Colonic mucosa (tissue), 4 donors: ENCODE results near the gene PKD2. TPM values are rescaled to one million over a fixed set of nuclear protein-coding genes. Genes with fewer than 3 reads are reported as not detected.

Experiments used
- DNase-seq: peaks from one replicate; pipeline ENCODE4 v3.0.0-alpha.2; 2020
- H3K27ac ChIP-seq: fragments of 200-600 bp; one replicate; pipeline ENCODE4 v1.8.0; 2021
- H3K27me3 ChIP-seq: fragments of 200-600 bp; one replicate; pipeline ENCODE4 v1.8.0; 2021
- H3K36me3 ChIP-seq: fragments of 200-600 bp; one replicate; pipeline ENCODE4 v1.8.0; 2021
- H3K4me1 ChIP-seq: fragments of 200-600 bp; one replicate; pipeline ENCODE4 v1.8.0; 2021; ENCODE audit warnings: mild to moderate bottlenecking
- H3K4me3 ChIP-seq: fragments of 200-600 bp; one replicate; pipeline ENCODE4 v1.8.0; 2021
- H3K9ac ChIP-seq, 2 donors: one replicate each; pipeline ENCODE4 v1.7.0; 2013; ENCODE audit warnings: control low read depth in 2 of 2, low read depth in 2 of 2, low read length in 2 of 2
- H3K9me3 ChIP-seq: fragments of 200-600 bp; one replicate; pipeline ENCODE4 v1.8.0; 2021
- intact Hi-C: fragments of 100-400 bp; cut with DNase I; formaldehyde crosslinking; loops from one replicate; pipeline ENCODE4 v1.14.1; 2022
- total RNA-seq, 2 donors: library from RNA; stranded (reverse); fragmentation: NEBNext Ultra II Directional in 1 of 2; extraction: Animal tissue kit (Norgen Biotek cat#: 25700) in 1 of 2; gene quantifications; one replicate each; pipeline ENCODE4 v1.2.1, GENCODE V29; 2021
- TF ChIP-seq, protein P1 (sequence below): fragments of 200-600 bp; IDR thresholded peaks from one replicate; pipeline ENCODE4 v1.8.0; 2022; ENCODE audit warnings: antibody characterized with exemption, mild to moderate bottlenecking
- donor health status: healthy.
- donor health status: DM: no; HTN: no; CAD: no.
- donor health status: DM: no; HTN: no; CAD: no.

The PKD2 gene
- total RNA-seq, 2 donors from 2014 or later = 5.9 to 9.2 TPM

DNA sequence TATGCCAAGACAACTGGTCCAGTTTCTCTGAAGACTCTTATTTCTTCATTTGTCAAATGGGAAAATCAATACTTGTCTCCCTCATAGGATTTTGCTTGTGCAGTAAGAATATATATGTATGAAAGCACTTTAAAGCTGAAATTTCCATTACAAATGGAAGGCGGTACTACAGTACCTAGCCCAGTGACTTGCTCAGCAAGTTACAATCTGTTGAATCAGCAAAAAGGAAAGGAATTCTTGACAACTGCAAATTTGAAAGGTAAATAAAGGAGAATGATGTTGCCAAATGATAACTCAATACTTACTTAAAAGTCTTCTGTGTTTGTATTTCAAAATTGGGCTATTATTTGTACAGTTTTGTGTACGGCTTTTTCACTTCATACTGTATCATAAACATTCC lies 71.1 kb downstream of the PKD2 start:
- TF ChIP-seq, protein P1, sequence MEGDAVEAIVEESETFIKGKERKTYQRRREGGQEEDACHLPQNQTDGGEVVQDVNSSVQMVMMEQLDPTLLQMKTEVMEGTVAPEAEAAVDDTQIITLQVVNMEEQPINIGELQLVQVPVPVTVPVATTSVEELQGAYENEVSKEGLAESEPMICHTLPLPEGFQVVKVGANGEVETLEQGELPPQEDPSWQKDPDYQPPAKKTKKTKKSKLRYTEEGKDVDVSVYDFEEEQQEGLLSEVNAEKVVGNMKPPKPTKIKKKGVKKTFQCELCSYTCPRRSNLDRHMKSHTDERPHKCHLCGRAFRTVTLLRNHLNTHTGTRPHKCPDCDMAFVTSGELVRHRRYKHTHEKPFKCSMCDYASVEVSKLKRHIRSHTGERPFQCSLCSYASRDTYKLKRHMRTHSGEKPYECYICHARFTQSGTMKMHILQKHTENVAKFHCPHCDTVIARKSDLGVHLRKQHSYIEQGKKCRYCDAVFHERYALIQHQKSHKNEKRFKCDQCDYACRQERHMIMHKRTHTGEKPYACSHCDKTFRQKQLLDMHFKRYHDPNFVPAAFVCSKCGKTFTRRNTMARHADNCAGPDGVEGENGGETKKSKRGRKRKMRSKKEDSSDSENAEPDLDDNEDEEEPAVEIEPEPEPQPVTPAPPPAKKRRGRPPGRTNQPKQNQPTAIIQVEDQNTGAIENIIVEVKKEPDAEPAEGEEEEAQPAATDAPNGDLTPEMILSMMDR = no peak
- DNase-seq = no peak
- H3K27me3 ChIP-seq = no peaks in the 10 kb centered on the region
- no peaks in the 10 kb centered on the region for H3K4me1 ChIP-seq
- no peaks in the 10 kb centered on the region for H3K36me3 ChIP-seq
- no peak overlapping the region for H3K9ac ChIP-seq
- intact Hi-C loops = no loop called here
- no peak overlapping the region for H3K4me3 ChIP-seq
- H3K27ac ChIP-seq = no peak overlapping the region
- no peaks in the 10 kb centered on the region for H3K9me3 ChIP-seq

DNA sequence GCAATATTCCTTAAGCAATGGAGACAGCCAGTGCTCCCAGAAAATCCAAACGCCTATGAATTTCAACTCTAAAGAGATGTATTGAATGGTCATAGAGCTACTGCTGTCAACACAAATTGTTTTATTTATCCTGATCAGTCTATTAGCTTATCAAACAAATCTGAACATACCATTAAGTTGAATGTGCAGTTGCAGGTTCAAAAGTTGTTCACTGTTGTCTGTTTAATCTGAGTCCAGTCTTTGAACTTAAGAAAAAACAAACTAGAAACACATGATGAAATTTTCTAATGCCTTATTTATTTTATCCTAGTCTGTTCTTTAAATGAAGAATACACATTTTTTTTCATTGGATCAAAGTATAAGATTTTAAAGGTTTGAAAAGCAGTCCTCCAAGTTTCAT lies 73.2 kb downstream of the PKD2 start:
- Histone ChIP-seq H3K36me3 (no peaks in the 10 kb centered on the region), H3K27ac (no peak overlapping the region), H3K9me3 (no peaks in the 10 kb centered on the region), H3K4me1 (no peaks in the 10 kb centered on the region), H3K9ac (no peak overlapping the region), H3K4me3 (no peak overlapping the region), H3K27me3 (no peaks in the 10 kb centered on the region)
- DNase-seq = no peak
- intact Hi-C loops = no loop called here
- TF ChIP-seq, protein P1 = no peak

DNA sequence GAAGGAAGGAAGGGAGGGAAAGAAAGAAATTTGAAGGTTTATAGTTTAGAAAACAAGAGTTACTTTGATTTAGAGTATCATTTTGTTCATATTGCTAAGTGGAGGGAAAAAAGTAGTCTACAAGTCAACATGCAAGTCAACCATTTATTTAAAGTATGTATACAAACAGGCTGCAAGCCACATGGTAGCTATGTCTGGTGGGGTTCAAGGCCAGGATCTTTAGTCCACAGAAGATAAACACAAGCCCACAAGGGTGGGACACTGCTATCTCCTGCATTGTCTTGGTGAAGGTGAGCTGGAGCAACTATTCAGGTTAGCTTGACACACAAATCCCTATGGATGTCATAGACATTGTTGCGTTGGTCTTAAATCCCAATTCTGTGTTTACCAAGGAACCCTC lies 79.6 kb downstream of the PKD2 start:
- TF ChIP-seq, protein P1 = no peak
- H3K27me3 ChIP-seq = no peaks in the 10 kb centered on the region
- H3K4me3 ChIP-seq = no peak overlapping the region
- DNase-seq = no peak
- H3K4me1 ChIP-seq = no peaks in the 10 kb centered on the region
- no peaks in the 10 kb centered on the region for H3K36me3 ChIP-seq
- no peaks in the 10 kb centered on the region for H3K9me3 ChIP-seq
- no peak overlapping the region for H3K9ac ChIP-seq
- no peak overlapping the region for H3K27ac ChIP-seq
- intact Hi-C loops = no loop called here

DNA sequence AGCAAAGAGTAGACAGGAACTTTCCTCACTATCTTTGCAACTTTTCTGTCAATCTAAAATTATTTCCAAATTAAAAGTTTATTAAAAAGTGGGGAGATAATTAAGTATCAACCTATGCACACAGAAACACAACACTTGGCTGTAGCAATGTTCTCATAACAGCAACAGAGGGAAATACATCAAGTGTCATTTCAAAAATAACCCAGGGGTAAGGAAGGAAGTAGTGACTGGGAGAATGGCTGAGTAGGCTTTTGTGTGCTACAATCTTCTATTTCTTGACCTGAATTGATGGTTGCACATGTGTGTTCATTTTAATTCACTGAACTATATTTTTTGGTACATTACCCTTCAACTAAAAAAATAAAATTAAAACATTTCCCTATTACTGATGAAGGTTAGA lies 83.5 kb downstream of the PKD2 start:
- no peak overlapping the region for H3K4me3 ChIP-seq
- TF ChIP-seq, protein P1 = no peak
- no peak overlapping the region for H3K27ac ChIP-seq
- H3K36me3 ChIP-seq = no peaks in the 10 kb centered on the region
- no peaks in the 10 kb centered on the region for H3K9me3 ChIP-seq
- no peaks in the 10 kb centered on the region for H3K27me3 ChIP-seq
- no peak overlapping the region for H3K9ac ChIP-seq
- DNase-seq = no peak
- no peaks in the 10 kb centered on the region for H3K4me1 ChIP-seq
- intact Hi-C loops = no loop called here

DNA sequence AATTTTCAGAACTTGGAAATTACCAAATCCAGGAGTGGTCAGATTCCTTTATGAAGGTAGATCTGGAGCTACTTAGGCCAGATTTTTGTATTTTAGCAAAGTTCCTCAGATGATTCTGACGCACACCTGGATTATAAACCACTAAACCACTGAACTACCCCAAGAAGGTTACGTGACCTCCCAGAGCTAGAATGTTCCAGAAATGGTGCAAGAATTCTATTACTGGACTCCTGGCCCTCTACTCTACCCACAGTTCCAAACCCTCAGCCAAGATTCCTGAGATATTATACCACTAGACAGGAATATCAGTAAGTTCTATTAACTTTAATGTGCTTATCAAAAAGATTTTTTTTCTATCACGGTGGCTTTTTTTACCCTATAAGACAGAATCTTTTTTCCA lies 83.9 kb downstream of the PKD2 start:
- Histone ChIP-seq H3K27ac (no peak overlapping the region), H3K9me3 (no peaks in the 10 kb centered on the region), H3K4me1 (no peaks in the 10 kb centered on the region), H3K27me3 (no peaks in the 10 kb centered on the region), H3K4me3 (no peak overlapping the region), H3K9ac (no peak overlapping the region), H3K36me3 (no peaks in the 10 kb centered on the region)
- DNase-seq = no peak
- TF ChIP-seq, protein P1 = no peak
- intact Hi-C loops = no loop called here

DNA sequence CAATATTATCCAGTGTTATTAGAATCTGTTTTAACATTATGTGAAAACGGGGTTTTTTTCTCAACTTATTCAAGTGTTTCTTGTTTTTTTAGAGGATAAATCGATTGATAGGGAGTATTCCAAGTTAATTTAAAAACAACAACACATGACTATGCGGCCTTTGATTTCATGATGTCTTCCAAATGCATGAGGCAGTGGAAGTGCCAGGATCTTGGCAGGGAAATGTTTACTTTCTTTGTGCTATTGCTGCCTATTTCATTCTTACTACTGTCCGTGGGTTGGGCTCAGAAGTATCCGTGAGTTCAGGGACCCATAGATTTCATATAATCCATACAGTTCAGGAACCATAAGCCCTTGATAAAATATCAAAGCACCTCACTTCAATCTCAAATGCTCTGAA lies 86.4 kb downstream of the PKD2 start:
- no peaks in the 10 kb centered on the region for H3K9me3 ChIP-seq
- no peak overlapping the region for H3K4me3 ChIP-seq
- no peak overlapping the region for H3K27ac ChIP-seq
- intact Hi-C loops = no loop called here
- no peaks in the 10 kb centered on the region for H3K36me3 ChIP-seq
- TF ChIP-seq, protein P1 = no peak
- H3K27me3 ChIP-seq = no peaks in the 10 kb centered on the region
- no peaks in the 10 kb centered on the region for H3K4me1 ChIP-seq
- H3K9ac ChIP-seq = no peak overlapping the region
- DNase-seq = no peak
